Thyroid gland (tissue), 4 donors: ENCODE results near the gene PDZD2. TPM values are rescaled to one million over a fixed set of nuclear protein-coding genes. Genes with fewer than 3 reads are reported as not detected.
A peak's percentile ranks its signal among the peaks of the same experiment; 100 is the strongest.

Source experiments
- DNase-seq, 2 donors: peaks; one replicate each; pipeline ENCODE4 v3.0.0-alpha.2; 2019
- H3K27ac ChIP-seq, 3 donors: fragments of 200-600 bp; sonication (generic); 1 replicate in 2 of 3; 2 replicates in 1 of 3; pipeline ENCODE4 v1.5.1; 2016 to 2019; ENCODE audit warnings: mild to moderate bottlenecking in 1 of 3, moderate library complexity in 1 of 3
- H3K27me3 ChIP-seq: fragments of 200-600 bp; sonication (generic); one replicate; pipeline ENCODE4 v1.5.1; 2019
- H3K36me3 ChIP-seq, 2 donors: fragments of 200-600 bp; sonication (generic); one replicate each; pipeline ENCODE4 v1.5.1; 2016 to 2019
- H3K4me1 ChIP-seq, 2 donors: fragments of 200-600 bp; sonication (generic); one replicate each; pipeline ENCODE4 v1.5.1; 2017 to 2019
- H3K4me3 ChIP-seq, 3 donors: fragments of 200-600 bp; sonication (generic); replicated peaks in 1 of 3; 1 replicate in 2 of 3; 2 replicates in 1 of 3; pipeline ENCODE4 v1.5.1; 2016; ENCODE audit warnings: mild to moderate bottlenecking in 1 of 3
- H3K9me3 ChIP-seq: fragments of 200-600 bp; sonication (generic); one replicate; pipeline ENCODE4 v1.5.1; 2017
- CTCF ChIP-seq, 6 experiments: fragments of 200-600 bp in 3 of 6; fragments of 450-650 bp in 3 of 6; sonication (generic) in 3 of 6; IDR thresholded peaks; one replicate each; pipeline ENCODE4 v1.5.1; 2016 to 2019; ENCODE audit warnings: antibody characterized with exemption in 6 of 6, mild to moderate bottlenecking in 2 of 6, inconsistent platforms in 1 of 6, moderate library complexity in 1 of 6
- POLR2A ChIP-seq, 2 donors: fragments of 450-650 bp; IDR thresholded peaks; one replicate each; pipeline ENCODE4 v1.6.1; 2017; ENCODE audit warnings: antibody characterized with exemption in 2 of 2, mild to moderate bottlenecking in 2 of 2, moderate library complexity in 1 of 2
- WGBS, 2 donors: methylation state at CpG; one replicate each; pipeline ENCODE4 v1.1.5; 2017; 5-methylcytosine and 5-hydroxymethylcytosine counted together
- intact Hi-C: fragments of 100-400 bp; cut with DNase I; formaldehyde crosslinking; loops from one replicate; pipeline ENCODE4 v1.15.1; 2023
- total RNA-seq, 4 donors: library from RNA; depleted of rRNA; stranded (reverse); fragments of >200 nt; gene quantifications; one replicate each; pipeline ENCODE4 v1.2.3, GENCODE V29; 2016

The PDZD2 gene
- total RNA-seq, 4 donors from 2014 or later, result 1.8 to 4.5 (median 3.9) TPM

DNA sequence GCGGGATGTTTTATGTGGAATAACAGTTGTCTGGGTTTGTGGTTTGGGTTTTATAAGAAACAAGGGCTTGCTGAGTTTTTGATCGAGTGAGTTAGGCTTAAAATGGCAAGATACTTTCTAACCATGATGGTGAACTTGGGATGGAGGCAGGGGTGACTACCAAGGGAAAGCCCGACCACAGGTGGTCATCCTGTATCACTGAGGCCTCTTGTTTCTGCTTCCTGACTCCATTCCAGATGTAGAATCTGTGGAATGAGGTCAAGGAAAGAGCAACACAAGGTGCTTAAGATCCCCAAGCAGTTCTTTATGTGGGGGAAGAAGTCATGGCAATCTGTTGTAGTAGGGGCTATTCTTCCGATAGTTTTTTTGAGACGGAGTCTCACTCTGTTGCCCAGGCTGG is 412.9 kb downstream of the PDZD2 start:
- no peak overlapping the region for H3K27ac ChIP-seq
- WGBS, 2 donors, result 91 to 96% methylated on average over 5 of the region's 5 CpGs
- DNase-seq, result no peak
- H3K27me3 ChIP-seq, result no peaks in the 10 kb centered on the region
- H3K9me3 ChIP-seq, result no peaks in the 10 kb centered on the region
- H3K4me1 ChIP-seq, result no peaks in the 10 kb centered on the region
- no peaks in the 10 kb centered on the region for H3K36me3 ChIP-seq
- no peak overlapping the region for H3K4me3 ChIP-seq
- intact Hi-C loops, result no loop called here
- TF ChIP-seq POLR2A (IDR thresholded peaks at IDR 0.05), result no peak
- TF ChIP-seq CTCF (IDR thresholded peaks at IDR 0.05), result no peak

DNA sequence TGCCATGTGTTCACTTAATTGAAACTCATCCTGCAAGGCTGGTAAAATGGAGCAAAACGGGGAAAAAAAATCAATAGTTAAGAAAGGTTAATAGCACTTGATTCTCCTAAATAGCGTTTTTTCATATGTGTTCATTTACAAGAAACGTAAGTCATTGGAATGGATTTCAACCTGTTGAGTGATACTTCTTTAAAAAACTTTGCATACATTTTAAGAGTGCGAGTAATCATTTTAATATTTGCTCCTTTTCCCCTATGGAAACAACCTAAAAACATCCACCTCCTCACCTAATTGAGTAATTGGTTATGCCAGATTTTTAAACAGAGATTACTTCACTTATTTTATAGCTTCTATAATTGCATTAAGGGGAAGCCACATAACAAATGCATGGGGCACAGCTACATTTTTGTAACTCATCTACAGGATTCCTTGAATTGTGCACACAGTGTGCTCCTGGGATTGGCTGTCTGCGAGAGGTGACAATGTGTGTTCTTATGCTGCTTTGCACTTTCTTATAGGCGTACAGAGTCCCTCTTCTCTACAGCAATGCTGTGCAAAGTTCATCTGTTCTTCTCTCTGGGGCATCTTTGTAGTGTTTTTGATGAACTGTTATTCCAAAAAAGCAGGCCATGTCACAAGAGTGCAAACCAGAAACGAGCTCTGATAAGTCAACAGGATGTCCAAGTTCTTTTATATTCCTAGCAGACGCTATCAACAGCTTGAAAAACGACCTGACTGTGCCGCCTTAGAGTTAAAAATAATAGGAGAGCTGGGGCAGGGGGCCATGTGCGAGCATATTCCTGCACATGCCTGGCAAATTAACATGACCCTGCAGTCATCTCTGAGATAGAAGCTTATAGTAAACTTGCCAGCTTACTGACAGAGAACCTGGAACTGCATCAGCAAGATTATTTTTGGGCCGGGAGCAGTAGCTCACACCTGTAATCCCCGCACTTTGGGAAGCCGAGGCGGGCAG is 417.2 kb downstream of the PDZD2 start:
- Histone ChIP-seq H3K36me3 (no peaks in the 10 kb centered on the region), H3K4me1 (no peaks in the 10 kb centered on the region), H3K27me3 (no peaks in the 10 kb centered on the region), H3K4me3 (no peak overlapping the region), H3K9me3 (no peaks in the 10 kb centered on the region), H3K27ac (no peak overlapping the region)
- intact Hi-C loops, result no loop called here
- no peak for TF ChIP-seq POLR2A (IDR thresholded peaks at IDR 0.05)
- no peak for TF ChIP-seq CTCF (IDR thresholded peaks at IDR 0.05)
- no peak for DNase-seq
- 81 to 85% methylated on average over 15 of the region's 15 CpGs for WGBS, 2 donors

- no peaks in the 10 kb centered on the region for H3K27me3 ChIP-seq
- intact Hi-C loops, result no loop called here
- no peak for DNase-seq
- no peaks in the 10 kb centered on the region for H3K36me3 ChIP-seq
- H3K9me3 ChIP-seq, result no peaks in the 10 kb centered on the region
- 87 to 94% methylated on average over 12 of the region's 12 CpGs for WGBS, 2 donors
- H3K4me1 ChIP-seq, result no peaks in the 10 kb centered on the region
- no peak overlapping the region for H3K4me3 ChIP-seq
- no peak overlapping the region for H3K27ac ChIP-seq
- no peak for TF ChIP-seq POLR2A (IDR thresholded peaks at IDR 0.05)
- TF ChIP-seq CTCF (IDR thresholded peaks at IDR 0.05), result peak in 3 of 6 experiments; percentile 23 to 40 (median 30)
These were observed 418.5 kb downstream of the PDZD2 start for GRCh38 chr5:32057187-32058096.

DNA sequence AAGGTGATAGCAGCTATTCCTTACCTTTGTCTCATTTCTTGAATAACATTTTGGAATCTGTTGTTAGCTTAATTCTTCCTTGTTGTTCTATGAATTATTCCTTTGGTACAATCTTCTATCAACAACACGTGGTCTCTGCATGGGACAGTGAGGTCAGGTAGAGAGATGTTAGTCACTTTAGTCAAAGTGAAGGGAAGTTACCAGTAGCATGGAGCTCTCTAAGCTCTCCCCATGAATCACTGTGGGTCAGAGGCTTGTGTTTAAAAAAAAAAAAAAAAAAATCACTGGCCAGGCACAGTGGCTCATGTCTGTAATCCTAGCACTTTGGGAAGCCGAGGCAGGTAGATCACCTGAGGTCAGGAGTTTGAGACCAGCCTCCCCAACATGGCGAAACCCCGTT is 419.2 kb downstream of the PDZD2 start:
- H3K4me1 ChIP-seq, result no peaks in the 10 kb centered on the region
- no peak overlapping the region for H3K4me3 ChIP-seq
- DNase-seq, result no peak
- 92 to 96% methylated on average over 4 of the region's 4 CpGs for WGBS, 2 donors
- no peaks in the 10 kb centered on the region for H3K36me3 ChIP-seq
- no peaks in the 10 kb centered on the region for H3K27me3 ChIP-seq
- intact Hi-C loops, result no loop called here
- H3K9me3 ChIP-seq, result no peaks in the 10 kb centered on the region
- TF ChIP-seq CTCF (IDR thresholded peaks at IDR 0.05) (no peak), POLR2A (IDR thresholded peaks at IDR 0.05) (no peak)
- no peak overlapping the region for H3K27ac ChIP-seq
